GM18502 (cell line): ENCODE measurements around the gene INSRR.

ENCODE experiments used
- ATAC-seq: cut with Tn5 transposase; IDR thresholded peaks from one replicate; pipeline ENCODE4 v1.9.1; 2021; ENCODE audit warnings: mild to moderate bottlenecking; ENCODE audit not compliant: unreplicated experiment, poor library complexity

Gene INSRR

GRCh38 chr1:156809711-156810366, 49.1 kb downstream of the INSRR start:
- ATAC-seq = no peak

GRCh38 chr1:156809281-156809680, 49.6 kb downstream of the INSRR start:
- no peak for ATAC-seq

GRCh38 chr1:156808186-156809030, 50.5 kb downstream of the INSRR start:
- ATAC-seq = no peak

GRCh38 chr1:156807627-156808026, 51.3 kb downstream of the INSRR start:
- no peak for ATAC-seq

GRCh38 chr1:156806512-156807440, 52.1 kb downstream of the INSRR start:
- ATAC-seq = no peak

GRCh38 chr1:156805766-156806511, 53.0 kb downstream of the INSRR start:
- no peak for ATAC-seq

GRCh38 chr1:156804572-156805243, 54.2 kb downstream of the INSRR start:
- ATAC-seq = no peak

- no peak for ATAC-seq
Measured at GRCh38 chr1:156804026-156804425, 54.9 kb downstream of the INSRR start.

GRCh38 chr1:156803086-156803851, 55.6 kb downstream of the INSRR start:
- no peak for ATAC-seq

- ATAC-seq = no peak
Measured at GRCh38 chr1:156802421-156802935, 56.4 kb downstream of the INSRR start.

GRCh38 chr1:156801409-156802121, 57.4 kb downstream of the INSRR start:
- ATAC-seq = no peak

- no peak for ATAC-seq
Measured at GRCh38 chr1:156797212-156797871, 61.6 kb downstream of the INSRR start.

- ATAC-seq = no peak
Measured at GRCh38 chr1:156796340-156797097, 62.4 kb downstream of the INSRR start.

GRCh38 chr1:156795787-156796186, 63.1 kb downstream of the INSRR start:
- ATAC-seq = no peak

GRCh38 chr1:156795374-156795733, 63.6 kb downstream of the INSRR start:
- no peak for ATAC-seq

- no peak for ATAC-seq
Measured at GRCh38 chr1:156794506-156795373, 64.2 kb downstream of the INSRR start.
